SJSA1 (cell line): ENCODE measurements around the gene SH3TC1. TPM values are rescaled to one million over a fixed set of nuclear protein-coding genes. Genes with fewer than 3 reads are reported as not detected.

Source experiments
- DNase-seq, 2 experiments: peaks; one replicate each; pipeline ENCODE4 v3.0.0-alpha.2; 2015 to 2020; ENCODE audit warnings: low spot score in 2 of 2, low read depth in 1 of 2
- H3K27ac ChIP-seq: fragments of 250-450 bp; sonication (Bioruptor Pico); 2 replicates; pipeline ENCODE4 v1.5.1; 2020; ENCODE audit warnings: mild to moderate bottlenecking, moderate library complexity
- H3K27me3 ChIP-seq: fragments of 250-450 bp; sonication (Bioruptor Pico); replicated peaks from 2 replicates; pipeline ENCODE4 v1.5.1; 2020; ENCODE audit warnings: mild to moderate bottlenecking, moderate library complexity
- H3K36me3 ChIP-seq: fragments of 250-450 bp; sonication (Bioruptor Pico); 2 replicates; pipeline ENCODE4 v1.5.1; 2020; ENCODE audit warnings: mild to moderate bottlenecking
- H3K4me1 ChIP-seq: fragments of 250-450 bp; sonication (Bioruptor Pico); replicated peaks from 2 replicates; pipeline ENCODE4 v1.6.1; 2021; ENCODE audit warnings: mild to moderate bottlenecking
- H3K4me3 ChIP-seq: fragments of 250-450 bp; sonication (Bioruptor Pico); 2 replicates; pipeline ENCODE4 v1.5.1; 2020; ENCODE audit warnings: mild to moderate bottlenecking
- H3K9me3 ChIP-seq: fragments of 250-450 bp; sonication (Bioruptor Pico); replicated peaks from 2 replicates; pipeline ENCODE4 v1.5.1; 2020; ENCODE audit warnings: mild to moderate bottlenecking
- total RNA-seq: library from RNA; depleted of rRNA; stranded (reverse); fragments of >200 nt; shearing (Covaris generic); gene quantifications from 2 replicates; pipeline ENCODE4 v1.2.3, GENCODE V29; 2014

SH3TC1 gene
- total RNA-seq, 1 experiment from 2014 or later: 1.4 TPM

DNA sequence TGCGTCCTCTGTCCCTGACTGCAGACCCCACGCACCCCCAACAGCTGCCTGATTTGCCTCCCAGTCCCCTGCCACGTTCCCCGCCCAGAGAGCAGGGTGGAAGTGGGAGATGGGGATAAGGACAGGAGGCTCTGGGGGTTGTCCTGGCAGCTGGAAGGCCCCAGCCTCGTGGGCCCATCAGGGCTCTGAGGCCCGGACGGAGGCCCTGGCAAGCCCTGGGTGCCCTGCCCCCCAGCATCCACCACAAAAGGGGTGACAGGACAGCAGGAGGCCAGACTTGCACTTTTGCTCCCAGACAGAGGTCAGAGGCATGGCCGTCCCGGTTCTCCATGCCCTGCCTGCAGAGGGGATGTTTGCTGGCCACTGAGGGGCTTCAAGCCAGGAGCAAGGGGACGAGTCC lies 4.7 kb downstream of the SH3TC1 start:
- Histone ChIP-seq H3K36me3 (no peaks in the 10 kb centered on the region), H3K9me3 (no peaks in the 10 kb centered on the region), H3K27me3 (no peaks in the 10 kb centered on the region), H3K4me3 (no peak overlapping the region), H3K4me1 (peaks cover 15% of the 10 kb centered on the region), H3K27ac (no peak overlapping the region)
- no peak for DNase-seq

DNA sequence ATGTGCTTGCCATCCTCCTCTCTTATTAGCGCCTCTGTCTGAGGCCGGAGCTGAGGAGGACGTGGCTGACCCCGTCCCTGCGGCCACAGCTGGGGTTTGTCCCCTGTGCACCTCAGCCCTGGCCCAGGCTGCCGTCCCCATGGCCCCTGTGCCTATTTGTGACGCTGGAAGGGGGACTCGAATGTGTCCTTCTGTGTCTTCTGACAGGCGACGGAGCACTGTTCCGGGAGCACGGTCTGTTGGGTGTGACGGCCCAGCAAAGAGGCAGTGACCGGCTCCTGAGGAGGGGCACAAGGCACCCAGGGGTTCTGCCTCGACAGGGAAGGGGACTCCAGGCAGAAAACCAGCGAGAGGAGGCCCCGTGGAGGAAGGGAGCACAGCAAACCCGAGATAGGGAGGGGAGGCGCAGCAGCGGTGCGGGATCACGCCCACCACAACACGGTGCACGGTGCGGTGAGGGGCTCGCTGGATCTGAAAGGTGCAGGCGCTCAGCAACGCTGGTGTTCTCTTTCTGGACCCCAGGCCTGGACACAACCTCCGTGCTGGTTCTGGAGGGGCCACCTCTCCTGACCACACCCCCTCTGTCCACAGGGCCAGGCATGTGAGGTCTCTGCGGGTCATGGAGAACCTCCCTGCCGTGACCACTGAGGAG lies 5.6 kb downstream of the SH3TC1 start:
- H3K4me1 ChIP-seq: peaks cover 6% of the 10 kb centered on the region
- no peaks in the 10 kb centered on the region for H3K9me3 ChIP-seq

GRCh38 chr4:8205241-8205707 lies 6.2 kb downstream of the SH3TC1 start:
- peaks cover 2% of the 10 kb centered on the region; the same call in 1 of the 2 replicates for H3K4me1 ChIP-seq
- DNase-seq: no peak
- H3K9me3 ChIP-seq: no peaks in the 10 kb centered on the region

More for the DNA sequence above, 5.6 kb downstream of the SH3TC1 start:
- H3K4me3 ChIP-seq: no peak overlapping the region
- no peak for DNase-seq
- H3K27ac ChIP-seq: no peak overlapping the region
- H3K36me3 ChIP-seq: no peaks in the 10 kb centered on the region
- H3K27me3 ChIP-seq: no peaks in the 10 kb centered on the region

DNA sequence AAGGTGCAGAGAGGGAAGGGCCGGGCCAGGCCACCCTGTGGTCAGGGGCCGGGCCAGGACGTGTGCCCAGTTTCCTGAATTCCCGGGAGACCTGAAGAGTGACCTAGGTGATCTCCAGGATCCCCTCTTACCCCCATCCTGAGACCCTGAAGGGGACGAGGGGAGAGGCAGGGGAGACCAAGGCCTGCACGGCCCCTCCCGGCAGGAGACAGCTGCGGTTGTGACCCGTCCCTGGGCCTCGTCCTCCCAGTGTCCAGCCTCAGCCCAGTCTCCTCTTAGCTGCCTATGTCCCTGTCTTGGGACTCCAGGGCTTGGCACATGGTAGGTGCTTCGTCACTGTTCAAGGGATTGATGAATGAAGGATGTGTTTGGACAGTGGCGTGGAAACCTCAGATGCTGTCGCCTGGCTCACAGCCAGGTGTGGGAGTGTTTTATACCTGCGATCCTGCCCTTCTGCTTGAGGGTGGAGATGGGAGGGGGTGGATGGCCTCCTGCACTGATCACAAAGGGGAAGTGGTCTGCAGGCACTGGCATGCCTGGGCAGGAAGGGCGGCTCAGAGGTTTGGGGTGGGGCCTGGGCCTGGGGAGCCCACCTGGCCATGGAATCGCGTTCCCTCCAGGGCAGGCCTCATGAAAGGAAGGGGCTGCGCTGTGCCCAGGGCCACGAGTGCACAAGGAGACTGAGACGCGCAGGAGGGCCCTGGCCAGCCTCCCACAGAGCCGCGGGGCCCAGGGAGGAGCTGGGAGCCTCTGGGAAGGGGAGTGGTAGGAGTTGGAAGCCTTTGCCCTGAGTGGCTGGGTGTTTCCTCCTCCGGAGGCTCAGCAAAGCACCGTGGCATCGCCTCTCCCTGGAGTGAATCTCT lies 6.9 kb downstream of the SH3TC1 start:
- DNase-seq: no peak
- no peak overlapping the region for H3K27ac ChIP-seq
- no peaks in the 10 kb centered on the region for H3K9me3 ChIP-seq
- no peaks in the 10 kb centered on the region for H3K4me1 ChIP-seq
- no peaks in the 10 kb centered on the region for H3K36me3 ChIP-seq
- H3K4me3 ChIP-seq: no peak overlapping the region
- H3K27me3 ChIP-seq: no peaks in the 10 kb centered on the region

More at GRCh38 chr4:8205241-8205707, 6.2 kb downstream of the SH3TC1 start:
- no peak overlapping the region for H3K4me3 ChIP-seq
- no peaks in the 10 kb centered on the region for H3K36me3 ChIP-seq
- H3K27ac ChIP-seq: no peak overlapping the region
- no peaks in the 10 kb centered on the region for H3K27me3 ChIP-seq

- no peak overlapping the region for H3K4me3 ChIP-seq
- no peaks in the 10 kb centered on the region for H3K9me3 ChIP-seq
- no peaks in the 10 kb centered on the region for H3K36me3 ChIP-seq
- H3K4me1 ChIP-seq: no peaks in the 10 kb centered on the region
- no peak for DNase-seq
- H3K27me3 ChIP-seq: no peaks in the 10 kb centered on the region
- no peak overlapping the region for H3K27ac ChIP-seq
Measured at GRCh38 chr4:8207314-8207713, 8.2 kb downstream of the SH3TC1 start.

GRCh38 chr4:8208565-8208964 lies 9.5 kb downstream of the SH3TC1 start:
- H3K9me3 ChIP-seq: no peaks in the 10 kb centered on the region

DNA sequence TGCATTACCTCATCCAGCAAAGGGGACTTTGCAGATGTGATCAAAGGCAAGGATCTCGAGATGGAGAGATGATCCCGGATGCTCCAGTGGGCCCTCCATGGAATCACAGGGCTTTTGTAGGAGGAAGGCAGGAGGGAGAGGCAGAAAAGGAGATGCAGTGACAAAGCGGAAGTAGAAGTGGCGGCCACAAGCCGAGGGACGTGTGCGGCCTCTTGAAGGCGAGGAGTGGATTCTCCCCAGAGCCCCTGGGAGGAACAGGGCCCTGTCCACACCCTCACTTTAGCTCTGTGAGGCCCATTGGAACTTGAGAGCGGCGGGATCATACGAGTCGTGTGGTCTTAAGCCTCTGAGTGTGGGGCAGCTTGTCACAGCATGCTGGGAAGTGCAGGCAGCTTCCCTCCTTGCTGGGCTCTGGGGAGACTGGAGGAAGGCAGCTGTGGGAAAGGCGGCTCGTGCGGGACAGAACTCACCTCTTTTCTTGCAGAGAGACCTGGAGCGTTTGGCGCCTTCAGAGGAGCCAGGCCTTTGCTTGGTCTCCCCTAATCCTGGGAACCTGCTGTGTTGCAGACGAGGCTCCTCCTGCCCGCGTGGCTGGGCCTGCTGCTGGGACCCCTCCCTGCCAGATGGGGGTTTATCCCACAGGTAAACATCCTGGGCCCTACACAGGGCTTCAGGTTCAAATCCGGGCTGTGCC lies 10.2 kb downstream of the SH3TC1 start:
- no peak for DNase-seq
- no peaks in the 10 kb centered on the region for H3K27me3 ChIP-seq
- H3K4me3 ChIP-seq: no peak overlapping the region
- H3K36me3 ChIP-seq: no peaks in the 10 kb centered on the region
- no peaks in the 10 kb centered on the region for H3K4me1 ChIP-seq
- no peak overlapping the region for H3K27ac ChIP-seq
- no peaks in the 10 kb centered on the region for H3K9me3 ChIP-seq

More at GRCh38 chr4:8208565-8208964, 9.5 kb downstream of the SH3TC1 start:
- Histone ChIP-seq H3K4me1 (no peaks in the 10 kb centered on the region), H3K36me3 (no peaks in the 10 kb centered on the region), H3K4me3 (no peak overlapping the region), H3K27ac (no peak overlapping the region), H3K27me3 (no peaks in the 10 kb centered on the region)
- DNase-seq: no peak

GRCh38 chr4:8210010-8210409 lies 10.9 kb downstream of the SH3TC1 start:
- no peaks in the 10 kb centered on the region for H3K27me3 ChIP-seq
- H3K9me3 ChIP-seq: no peaks in the 10 kb centered on the region
- DNase-seq: no peak
- H3K4me1 ChIP-seq: no peaks in the 10 kb centered on the region
- no peaks in the 10 kb centered on the region for H3K36me3 ChIP-seq
- H3K27ac ChIP-seq: no peak overlapping the region
- no peak overlapping the region for H3K4me3 ChIP-seq

DNA sequence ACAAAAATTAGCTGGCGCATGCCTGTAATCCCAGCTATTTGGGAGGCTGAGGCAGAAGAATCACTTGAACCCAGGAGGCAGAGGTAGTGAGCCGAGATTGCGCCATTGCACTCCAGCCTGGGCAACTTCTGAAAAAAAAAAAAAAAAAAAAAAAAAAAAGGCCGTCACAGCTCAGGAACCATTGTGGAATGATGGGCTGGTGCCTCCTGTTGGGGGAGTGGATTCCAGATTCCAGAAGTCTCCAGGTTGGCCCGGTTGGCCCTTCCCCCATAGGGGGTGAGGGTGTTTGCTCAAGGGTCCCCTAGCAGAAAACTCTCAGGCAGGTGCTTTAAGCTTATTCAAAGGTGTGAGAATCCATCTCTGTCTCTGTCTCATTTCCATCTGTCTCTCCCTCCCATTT lies 11.5 kb downstream of the SH3TC1 start:
- Histone ChIP-seq H3K4me1 (no peaks in the 10 kb centered on the region), H3K27ac (no peak overlapping the region), H3K27me3 (no peaks in the 10 kb centered on the region), H3K9me3 (no peaks in the 10 kb centered on the region), H3K4me3 (no peak overlapping the region), H3K36me3 (no peaks in the 10 kb centered on the region)
- no peak for DNase-seq

- no peak overlapping the region for H3K4me3 ChIP-seq
- no peaks in the 10 kb centered on the region for H3K27me3 ChIP-seq
- H3K27ac ChIP-seq: no peak overlapping the region
- no peaks in the 10 kb centered on the region for H3K9me3 ChIP-seq
- no peaks in the 10 kb centered on the region for H3K36me3 ChIP-seq
- DNase-seq: no peak
- no peaks in the 10 kb centered on the region for H3K4me1 ChIP-seq
Measured at GRCh38 chr4:8211251-8211650, 12.2 kb downstream of the SH3TC1 start.

DNA sequence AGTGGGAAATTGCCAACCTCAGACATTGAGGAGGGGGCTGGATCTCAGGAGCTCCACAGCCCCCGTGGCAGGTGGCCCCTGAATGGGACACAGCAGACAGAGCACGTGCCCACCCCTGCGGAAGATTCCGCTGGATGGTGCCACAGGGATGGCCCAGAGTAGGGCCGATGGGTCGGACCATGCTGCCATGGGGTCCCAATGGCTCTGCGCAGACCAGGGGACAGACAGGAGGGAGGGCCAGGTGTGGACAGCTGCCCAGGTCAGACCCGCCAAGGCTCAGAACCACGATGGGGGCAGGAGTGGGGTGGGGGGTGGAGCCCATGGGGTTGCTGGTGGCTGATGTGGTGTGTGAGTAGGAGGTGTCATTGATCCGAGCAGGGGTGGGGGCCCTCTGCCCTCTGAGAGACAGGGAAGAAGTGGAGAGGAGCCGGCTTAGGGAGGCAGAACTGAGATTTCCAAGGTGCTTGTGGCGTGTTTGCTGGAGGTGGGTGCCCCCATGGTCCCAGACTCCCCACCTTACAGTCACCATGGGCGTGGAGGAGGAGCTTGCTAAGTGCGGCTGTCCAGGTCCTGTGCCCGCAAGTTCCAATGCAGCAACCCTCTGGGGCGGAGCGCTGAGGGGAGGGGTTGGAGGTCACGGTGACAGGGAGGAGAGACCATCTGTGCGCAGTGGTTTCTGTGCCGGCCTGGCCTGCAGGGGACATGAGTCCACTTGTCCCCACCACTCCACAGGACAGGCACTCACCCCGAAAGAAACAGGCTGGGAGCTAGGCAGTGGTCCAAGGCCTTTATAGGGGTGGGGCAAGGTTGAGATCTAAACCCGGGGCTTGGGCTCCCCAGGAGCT lies 12.9 kb downstream of the SH3TC1 start:
- DNase-seq: no peak
- H3K9me3 ChIP-seq: no peaks in the 10 kb centered on the region
- H3K4me3 ChIP-seq: no peak overlapping the region
- H3K27me3 ChIP-seq: no peaks in the 10 kb centered on the region
- H3K27ac ChIP-seq: no peak overlapping the region
- H3K4me1 ChIP-seq: no peaks in the 10 kb centered on the region
- H3K36me3 ChIP-seq: no peaks in the 10 kb centered on the region

- Histone ChIP-seq H3K4me1 (no peaks in the 10 kb centered on the region), H3K27me3 (no peaks in the 10 kb centered on the region), H3K9me3 (no peaks in the 10 kb centered on the region), H3K27ac (no peak overlapping the region), H3K36me3 (no peaks in the 10 kb centered on the region), H3K4me3 (no peak overlapping the region)
- no peak for DNase-seq
Measured at GRCh38 chr4:8212622-8213021, 13.5 kb downstream of the SH3TC1 start.

- H3K27ac ChIP-seq: no peak overlapping the region
Measured at GRCh38 chr4:8213121-8213520, 14.0 kb downstream of the SH3TC1 start.

More at GRCh38 chr4:8213121-8213520, 14.0 kb downstream of the SH3TC1 start:
- H3K4me1 ChIP-seq: no peaks in the 10 kb centered on the region
- H3K4me3 ChIP-seq: no peak overlapping the region
- no peak for DNase-seq
- H3K9me3 ChIP-seq: no peaks in the 10 kb centered on the region
- H3K27me3 ChIP-seq: no peaks in the 10 kb centered on the region
- no peaks in the 10 kb centered on the region for H3K36me3 ChIP-seq
